ENCODE results near the gene NF1.

DNA sequence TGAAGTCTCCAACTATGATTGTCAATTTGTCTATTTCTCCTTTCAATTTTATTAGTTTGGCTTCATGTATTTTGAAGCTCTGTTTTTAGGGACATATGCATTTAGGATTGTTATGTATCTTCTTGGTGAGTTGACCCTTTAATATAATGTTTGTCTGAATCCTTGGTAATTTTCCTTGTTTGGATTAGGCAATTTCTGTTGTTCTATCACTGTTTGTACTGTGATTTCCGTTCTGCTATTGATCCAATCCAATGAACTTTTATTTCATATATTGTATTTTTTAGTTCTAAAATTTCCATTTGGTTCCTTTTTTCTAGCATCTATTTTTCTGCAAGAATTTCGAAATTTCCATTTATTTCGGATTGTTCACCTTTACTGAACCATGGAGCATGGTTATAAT is 327.7 kb downstream of the NF1 start:
- no peak for TF ChIP-seq TAF1 (IDR thresholded peaks at IDR 0.05; ENCODE audit: borderline replicate concordance, low read depth, low read length)
- TF ChIP-seq, protein P1, sequence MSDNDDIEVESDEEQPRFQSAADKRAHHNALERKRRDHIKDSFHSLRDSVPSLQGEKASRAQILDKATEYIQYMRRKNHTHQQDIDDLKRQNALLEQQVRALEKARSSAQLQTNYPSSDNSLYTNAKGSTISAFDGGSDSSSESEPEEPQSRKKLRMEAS (IDR thresholded peaks at IDR 0.05; ENCODE audit: low read depth) = no peak
- TF ChIP-seq RCOR1 (IDR thresholded peaks at IDR 0.05; ENCODE audit: low read length) = no peak
- no peak for TF ChIP-seq RFX5 (IDR thresholded peaks at IDR 0.05; ENCODE audit: low read length)
- TF ChIP-seq, protein P2, sequence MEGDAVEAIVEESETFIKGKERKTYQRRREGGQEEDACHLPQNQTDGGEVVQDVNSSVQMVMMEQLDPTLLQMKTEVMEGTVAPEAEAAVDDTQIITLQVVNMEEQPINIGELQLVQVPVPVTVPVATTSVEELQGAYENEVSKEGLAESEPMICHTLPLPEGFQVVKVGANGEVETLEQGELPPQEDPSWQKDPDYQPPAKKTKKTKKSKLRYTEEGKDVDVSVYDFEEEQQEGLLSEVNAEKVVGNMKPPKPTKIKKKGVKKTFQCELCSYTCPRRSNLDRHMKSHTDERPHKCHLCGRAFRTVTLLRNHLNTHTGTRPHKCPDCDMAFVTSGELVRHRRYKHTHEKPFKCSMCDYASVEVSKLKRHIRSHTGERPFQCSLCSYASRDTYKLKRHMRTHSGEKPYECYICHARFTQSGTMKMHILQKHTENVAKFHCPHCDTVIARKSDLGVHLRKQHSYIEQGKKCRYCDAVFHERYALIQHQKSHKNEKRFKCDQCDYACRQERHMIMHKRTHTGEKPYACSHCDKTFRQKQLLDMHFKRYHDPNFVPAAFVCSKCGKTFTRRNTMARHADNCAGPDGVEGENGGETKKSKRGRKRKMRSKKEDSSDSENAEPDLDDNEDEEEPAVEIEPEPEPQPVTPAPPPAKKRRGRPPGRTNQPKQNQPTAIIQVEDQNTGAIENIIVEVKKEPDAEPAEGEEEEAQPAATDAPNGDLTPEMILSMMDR (IDR thresholded peaks at IDR 0.05) = no peak
- TF ChIP-seq, protein P3, sequence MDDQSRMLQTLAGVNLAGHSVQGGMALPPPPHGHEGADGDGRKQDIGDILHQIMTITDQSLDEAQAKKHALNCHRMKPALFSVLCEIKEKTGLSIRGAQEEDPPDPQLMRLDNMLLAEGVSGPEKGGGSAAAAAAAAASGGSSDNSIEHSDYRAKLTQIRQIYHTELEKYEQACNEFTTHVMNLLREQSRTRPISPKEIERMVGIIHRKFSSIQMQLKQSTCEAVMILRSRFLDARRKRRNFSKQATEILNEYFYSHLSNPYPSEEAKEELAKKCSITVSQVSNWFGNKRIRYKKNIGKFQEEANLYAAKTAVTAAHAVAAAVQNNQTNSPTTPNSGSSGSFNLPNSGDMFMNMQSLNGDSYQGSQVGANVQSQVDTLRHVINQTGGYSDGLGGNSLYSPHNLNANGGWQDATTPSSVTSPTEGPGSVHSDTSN (IDR thresholded peaks at IDR 0.05) = no peak
- TF ChIP-seq, protein P4, sequence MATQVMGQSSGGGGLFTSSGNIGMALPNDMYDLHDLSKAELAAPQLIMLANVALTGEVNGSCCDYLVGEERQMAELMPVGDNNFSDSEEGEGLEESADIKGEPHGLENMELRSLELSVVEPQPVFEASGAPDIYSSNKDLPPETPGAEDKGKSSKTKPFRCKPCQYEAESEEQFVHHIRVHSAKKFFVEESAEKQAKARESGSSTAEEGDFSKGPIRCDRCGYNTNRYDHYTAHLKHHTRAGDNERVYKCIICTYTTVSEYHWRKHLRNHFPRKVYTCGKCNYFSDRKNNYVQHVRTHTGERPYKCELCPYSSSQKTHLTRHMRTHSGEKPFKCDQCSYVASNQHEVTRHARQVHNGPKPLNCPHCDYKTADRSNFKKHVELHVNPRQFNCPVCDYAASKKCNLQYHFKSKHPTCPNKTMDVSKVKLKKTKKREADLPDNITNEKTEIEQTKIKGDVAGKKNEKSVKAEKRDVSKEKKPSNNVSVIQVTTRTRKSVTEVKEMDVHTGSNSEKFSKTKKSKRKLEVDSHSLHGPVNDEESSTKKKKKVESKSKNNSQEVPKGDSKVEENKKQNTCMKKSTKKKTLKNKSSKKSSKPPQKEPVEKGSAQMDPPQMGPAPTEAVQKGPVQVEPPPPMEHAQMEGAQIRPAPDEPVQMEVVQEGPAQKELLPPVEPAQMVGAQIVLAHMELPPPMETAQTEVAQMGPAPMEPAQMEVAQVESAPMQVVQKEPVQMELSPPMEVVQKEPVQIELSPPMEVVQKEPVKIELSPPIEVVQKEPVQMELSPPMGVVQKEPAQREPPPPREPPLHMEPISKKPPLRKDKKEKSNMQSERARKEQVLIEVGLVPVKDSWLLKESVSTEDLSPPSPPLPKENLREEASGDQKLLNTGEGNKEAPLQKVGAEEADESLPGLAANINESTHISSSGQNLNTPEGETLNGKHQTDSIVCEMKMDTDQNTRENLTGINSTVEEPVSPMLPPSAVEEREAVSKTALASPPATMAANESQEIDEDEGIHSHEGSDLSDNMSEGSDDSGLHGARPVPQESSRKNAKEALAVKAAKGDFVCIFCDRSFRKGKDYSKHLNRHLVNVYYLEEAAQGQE (IDR thresholded peaks at IDR 0.05; ENCODE audit: low read depth, low read length) = no peak
- no peak for TF ChIP-seq POLR2AphosphoS5 (IDR thresholded peaks at IDR 0.05; ENCODE audit: low read depth, low read length)
- no peak for TF ChIP-seq CHD2 (IDR thresholded peaks at IDR 0.05; ENCODE audit: low read length, partially characterized antibody)
- TF ChIP-seq EP300 (IDR thresholded peaks at IDR 0.05; ENCODE audit: borderline replicate concordance in 1 of 2, low read depth in 1 of 2, low read length in 1 of 2) = no peak
- TF ChIP-seq RAD21 (IDR thresholded peaks at IDR 0.05; ENCODE audit: low read length) = no peak
- TF ChIP-seq TEAD4 (IDR thresholded peaks at IDR 0.05; ENCODE audit: borderline replicate concordance, insufficient read depth) = no peak
